SU-DHL-6 (cell line): ENCODE results near the gene SLC44A5.

ENCODE experiments used
- EZH2phosphoT487 ChIP-seq: fragments of 200-600 bp; sonication (generic), shearing (Covaris generic); conservative IDR thresholded peaks from 2 replicates; pipeline ENCODE4 v1.6.1; 2018; ENCODE audit warnings: mild to moderate bottlenecking, antibody characterized with exemption, low read length, moderate library complexity, mixed read lengths
- TF ChIP-seq, protein P1 (sequence below): fragments of 200-600 bp; sonication (generic); IDR thresholded peaks from one replicate; pipeline ENCODE4 v1.5.1; 2017; ENCODE audit warnings: antibody characterized with exemption, mild to moderate bottlenecking, low read length, moderate library complexity; ENCODE audit not compliant: insufficient read depth, poor library complexity, severe bottlenecking

DNA sequence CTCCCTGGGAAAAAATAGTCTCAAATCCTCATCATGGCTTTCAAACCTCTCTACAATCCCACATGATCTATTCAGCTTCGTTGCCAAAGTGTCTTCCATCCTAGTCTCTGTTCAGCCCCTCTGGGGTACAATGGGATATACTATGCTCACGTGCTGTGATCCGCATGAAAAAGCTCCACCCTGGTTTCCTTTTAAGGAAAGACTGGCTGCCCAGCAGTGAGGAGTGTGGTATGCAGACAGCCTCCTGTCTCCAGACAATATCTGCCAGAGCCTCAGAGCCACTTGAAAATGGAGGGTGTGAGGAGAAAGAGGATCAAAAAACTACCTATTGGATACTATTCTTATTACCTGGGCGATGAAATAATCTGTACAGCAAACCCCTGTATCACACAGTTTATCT is 282.2 kb downstream of the SLC44A5 start:
- TF ChIP-seq, protein P1, sequence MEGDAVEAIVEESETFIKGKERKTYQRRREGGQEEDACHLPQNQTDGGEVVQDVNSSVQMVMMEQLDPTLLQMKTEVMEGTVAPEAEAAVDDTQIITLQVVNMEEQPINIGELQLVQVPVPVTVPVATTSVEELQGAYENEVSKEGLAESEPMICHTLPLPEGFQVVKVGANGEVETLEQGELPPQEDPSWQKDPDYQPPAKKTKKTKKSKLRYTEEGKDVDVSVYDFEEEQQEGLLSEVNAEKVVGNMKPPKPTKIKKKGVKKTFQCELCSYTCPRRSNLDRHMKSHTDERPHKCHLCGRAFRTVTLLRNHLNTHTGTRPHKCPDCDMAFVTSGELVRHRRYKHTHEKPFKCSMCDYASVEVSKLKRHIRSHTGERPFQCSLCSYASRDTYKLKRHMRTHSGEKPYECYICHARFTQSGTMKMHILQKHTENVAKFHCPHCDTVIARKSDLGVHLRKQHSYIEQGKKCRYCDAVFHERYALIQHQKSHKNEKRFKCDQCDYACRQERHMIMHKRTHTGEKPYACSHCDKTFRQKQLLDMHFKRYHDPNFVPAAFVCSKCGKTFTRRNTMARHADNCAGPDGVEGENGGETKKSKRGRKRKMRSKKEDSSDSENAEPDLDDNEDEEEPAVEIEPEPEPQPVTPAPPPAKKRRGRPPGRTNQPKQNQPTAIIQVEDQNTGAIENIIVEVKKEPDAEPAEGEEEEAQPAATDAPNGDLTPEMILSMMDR = no peak
- TF ChIP-seq EZH2phosphoT487 = no peak
